NK-92 (cell line): ENCODE results near the gene PRPSAP2.
"Not testable (repeated sequence)": the region's sequence is repeated elsewhere in the genome, so short reads cannot be mapped to it uniquely, and the experiment has no call there.

Source experiments
- DNase-seq: peaks from one replicate; lab custom pipeline; 2025; ENCODE audit not compliant: unreplicated experiment; lab: John Stamatoyannopoulos, UW

PRPSAP2 gene

DNA sequence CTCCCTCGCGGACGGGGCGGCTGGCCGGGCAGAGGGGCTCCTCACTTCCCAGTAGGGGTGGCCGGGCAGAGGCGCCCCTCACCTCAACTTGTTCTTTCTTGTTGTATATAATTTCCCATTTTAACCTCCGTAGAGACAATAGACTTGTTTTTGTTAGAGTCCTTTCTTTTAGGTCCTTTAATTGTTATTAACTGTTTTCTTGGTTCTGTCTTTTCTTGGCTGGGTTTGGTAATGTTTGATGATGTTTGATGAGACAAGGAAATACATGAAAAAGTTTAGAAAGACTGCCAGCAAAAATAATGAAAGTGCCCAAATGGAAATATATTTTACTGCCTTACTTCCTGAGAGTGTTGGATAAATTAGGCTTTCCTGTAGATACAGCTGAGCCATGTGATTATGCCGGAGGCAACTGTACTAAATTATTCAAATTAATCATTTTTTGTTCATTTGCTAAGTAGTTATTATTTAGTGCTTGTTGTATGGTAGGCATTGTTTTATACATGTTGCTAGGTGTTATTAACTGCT is 30.9 kb downstream of the PRPSAP2 start:
- DNase-seq = no peak

DNA sequence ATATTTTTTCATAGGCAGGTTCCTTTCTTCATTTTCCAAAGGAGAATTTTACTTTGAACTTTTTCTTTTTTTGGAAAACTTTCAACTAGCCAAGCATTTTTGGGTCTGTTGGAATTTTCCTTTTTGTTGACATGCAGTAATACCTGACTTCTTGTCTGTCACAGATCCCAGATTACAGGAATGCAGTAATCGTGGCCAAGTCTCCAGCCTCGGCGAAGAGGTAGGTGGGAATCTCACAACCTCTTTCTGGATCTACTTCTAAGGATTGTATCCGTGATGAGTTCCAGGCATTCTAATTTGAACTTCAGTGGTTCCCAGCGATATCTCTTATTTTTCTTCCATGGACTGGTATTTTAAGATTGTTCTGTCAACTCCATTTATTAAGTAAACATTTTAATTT is 31.7 kb downstream of the PRPSAP2 start:
- DNase-seq = no peak

DNA sequence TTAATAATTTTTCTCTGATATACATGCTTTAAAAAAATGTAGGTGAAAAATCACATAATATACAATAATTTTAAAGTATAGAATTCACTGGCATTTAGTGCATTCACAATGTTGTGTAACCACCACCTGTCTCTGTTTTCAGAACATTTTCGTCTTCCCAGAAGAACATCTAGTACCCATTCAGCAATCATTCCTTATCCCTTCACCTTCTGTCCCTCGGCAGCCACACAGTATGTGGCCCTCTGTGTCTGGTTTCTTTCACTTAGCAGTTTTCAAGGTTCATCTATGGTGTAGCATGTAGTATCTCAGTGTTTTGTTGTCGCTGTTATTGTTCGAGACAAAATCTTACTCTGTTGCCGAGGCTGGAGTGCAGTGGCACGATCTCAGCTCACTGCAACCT is 33.6 kb downstream of the PRPSAP2 start:
- DNase-seq = no peak

DNA sequence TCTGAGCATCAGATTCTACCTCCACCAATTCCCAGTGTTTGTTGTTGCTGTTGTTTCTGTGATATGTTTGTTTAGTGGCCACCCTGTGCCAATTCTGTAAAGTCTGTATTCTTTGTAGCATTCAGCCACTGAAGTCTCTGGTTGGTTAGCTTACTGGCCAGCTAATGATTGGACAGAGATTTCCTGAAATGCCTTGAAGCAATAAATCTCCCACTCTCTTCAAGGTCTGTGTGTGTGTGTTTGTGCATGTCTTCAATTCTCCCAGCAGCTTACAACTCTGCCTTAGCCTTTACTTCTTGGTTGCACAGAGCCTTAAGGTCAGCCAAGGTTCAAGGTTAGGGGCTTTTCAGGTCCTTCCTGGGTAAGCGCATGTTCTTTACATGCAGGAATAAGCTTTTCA is 38.2 kb downstream of the PRPSAP2 start:
- no peak for DNase-seq

DNA sequence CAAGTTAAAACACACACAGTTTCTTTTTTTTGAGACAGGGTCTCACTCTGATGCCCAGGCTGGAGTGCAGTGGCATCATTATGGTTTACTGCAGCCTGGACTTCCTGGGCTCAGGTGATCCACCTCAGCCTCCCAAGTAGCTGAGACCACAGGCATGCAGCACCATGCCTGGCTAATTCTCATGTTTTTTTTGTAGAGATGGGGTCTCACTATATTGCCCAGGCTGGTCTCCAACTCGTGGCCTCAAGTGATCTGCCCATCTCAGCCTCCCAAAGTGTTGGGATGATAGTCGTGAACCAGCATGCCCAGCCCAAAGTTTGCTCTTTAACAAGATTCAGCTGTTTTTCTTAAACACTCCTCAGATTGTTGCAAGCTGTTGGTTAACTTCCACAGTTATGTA is 39.0 kb downstream of the PRPSAP2 start:
- DNase-seq = no peak

DNA sequence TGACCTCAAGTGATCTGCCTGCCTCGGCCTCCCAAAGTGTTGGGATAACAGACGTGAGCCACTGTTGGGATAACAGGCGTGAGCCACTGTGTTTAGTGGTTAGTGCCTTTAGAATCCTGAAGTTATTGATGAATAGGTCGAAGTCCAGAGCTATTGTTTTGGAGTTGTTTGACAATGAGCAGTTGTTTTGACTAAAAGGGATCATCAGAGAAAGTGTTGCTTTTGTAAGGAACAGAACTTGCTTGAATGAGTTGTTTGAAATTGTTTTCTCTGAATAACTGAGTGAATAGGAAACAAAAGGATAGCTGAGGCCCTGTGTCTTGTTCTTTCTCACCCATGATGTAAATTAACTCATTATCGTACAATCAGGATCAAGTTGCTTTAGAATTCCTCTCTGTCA is 46.6 kb downstream of the PRPSAP2 start:
- DNase-seq = no peak

DNA sequence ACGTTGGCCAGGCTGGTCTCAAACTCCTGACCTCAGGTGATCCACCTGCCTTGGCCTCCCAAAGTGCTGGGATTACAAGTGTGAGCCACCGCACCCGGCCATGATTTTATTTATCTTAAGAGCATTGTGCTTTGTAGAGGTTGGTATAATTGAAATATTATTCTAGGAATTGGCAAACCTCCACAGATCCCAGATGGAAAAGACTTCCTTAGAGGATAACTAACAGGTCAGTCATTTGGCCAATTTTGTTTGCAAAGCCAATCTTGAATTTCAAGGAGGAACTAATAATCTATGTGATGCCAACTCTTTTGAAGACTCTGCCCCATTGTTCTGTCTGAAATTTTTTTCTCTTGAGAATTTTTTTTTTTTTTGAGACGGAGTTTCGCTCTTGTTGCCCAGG is 47.3 kb downstream of the PRPSAP2 start:
- no peak for DNase-seq

DNA sequence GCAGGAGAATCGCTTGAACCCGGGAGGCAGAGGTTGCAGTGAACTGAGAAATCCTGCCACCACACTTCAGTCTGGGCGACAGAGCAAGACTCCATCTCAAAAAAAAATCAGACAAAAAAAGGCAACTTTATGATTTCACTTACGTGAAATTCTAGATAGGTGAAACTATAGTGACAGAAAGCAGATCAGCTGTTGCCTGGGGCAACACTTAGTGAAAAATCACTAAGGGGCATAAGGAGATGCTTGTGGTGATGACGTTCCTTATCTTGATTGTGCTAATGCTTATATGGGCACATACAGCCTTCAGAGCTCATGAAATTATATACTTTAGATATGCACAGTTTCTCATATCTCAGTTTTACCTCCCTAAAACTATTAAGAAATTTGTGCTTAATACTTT is 52.4 kb downstream of the PRPSAP2 start:
- no peak for DNase-seq

DNA sequence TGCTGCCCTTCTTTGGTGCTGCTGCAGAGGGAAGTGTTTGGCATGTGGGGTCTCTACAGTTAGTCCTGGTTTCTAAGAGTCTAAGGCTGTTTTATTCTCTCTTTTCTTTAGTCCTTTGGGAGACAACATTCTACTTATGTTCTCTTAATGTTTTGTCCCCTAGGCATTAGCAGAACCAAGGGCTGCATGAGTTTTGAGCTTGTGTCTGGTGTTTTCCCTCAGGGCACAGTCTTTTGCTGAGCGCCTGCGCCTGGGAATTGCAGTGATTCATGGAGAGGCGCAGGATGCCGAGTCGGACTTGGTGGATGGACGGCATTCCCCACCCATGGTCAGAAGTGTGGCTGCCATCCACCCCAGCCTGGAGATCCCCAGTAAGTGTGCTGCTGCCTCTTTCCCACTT is 53.0 kb downstream of the PRPSAP2 start:
- DNase-seq = no peak

DNA sequence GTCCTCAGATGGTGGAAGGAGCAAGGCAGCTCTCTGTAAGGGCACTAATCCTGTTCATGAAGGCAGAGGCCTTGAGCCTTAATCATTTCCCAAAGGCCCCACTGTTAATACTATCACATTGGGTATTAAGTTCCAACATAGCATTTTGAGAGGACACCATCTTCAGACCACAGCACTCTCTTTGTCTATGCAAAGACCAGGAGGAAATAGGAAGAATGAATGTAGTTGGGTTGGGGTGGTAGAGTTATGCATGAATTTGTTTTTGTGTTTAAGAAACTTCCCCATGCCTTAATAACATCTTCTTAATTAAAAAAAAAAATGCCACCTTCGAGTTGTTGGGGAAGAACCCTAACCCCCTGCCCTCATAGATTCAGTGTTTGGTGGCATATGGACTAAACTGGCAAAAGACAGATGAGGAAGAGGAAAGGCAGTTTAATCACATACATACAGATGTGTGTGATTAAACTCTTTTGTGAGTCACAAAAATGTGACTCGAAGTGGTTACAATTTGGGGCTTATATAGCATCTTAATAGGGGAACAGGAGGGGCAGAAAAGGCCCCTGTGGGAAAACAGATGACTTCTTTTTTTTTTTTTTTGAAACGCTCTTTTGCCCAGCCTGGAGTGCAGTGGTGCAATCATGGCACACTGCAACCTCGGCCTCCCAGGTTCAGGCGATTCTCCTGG is 59.0 kb downstream of the PRPSAP2 start:
- DNase-seq = no peak

DNA sequence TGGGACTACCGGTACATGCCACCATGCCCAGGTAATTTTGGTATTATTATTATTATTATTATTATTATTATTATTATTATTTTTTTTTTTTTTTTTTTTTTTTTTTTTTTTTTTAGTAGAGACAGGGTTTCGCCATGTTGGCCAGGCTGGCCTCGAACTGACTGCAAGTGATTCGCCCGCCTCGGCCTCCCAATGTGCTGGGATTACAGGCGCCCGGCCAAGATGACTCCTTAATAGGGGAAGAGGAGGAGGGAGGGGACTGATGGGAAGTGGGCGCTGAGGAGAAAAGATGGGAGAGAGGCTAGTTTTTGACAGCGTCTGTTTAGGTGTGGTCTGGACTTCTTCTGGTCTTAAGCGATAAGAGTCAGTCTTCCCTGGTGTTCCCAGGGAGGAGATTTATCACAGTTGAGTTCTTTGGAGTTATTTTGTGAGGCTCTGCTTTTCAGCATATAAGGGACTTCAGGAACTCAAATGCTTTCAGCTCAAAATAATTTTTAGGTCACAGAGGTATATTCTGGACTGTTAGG is 59.6 kb downstream of the PRPSAP2 start:
- no peak for DNase-seq

DNA sequence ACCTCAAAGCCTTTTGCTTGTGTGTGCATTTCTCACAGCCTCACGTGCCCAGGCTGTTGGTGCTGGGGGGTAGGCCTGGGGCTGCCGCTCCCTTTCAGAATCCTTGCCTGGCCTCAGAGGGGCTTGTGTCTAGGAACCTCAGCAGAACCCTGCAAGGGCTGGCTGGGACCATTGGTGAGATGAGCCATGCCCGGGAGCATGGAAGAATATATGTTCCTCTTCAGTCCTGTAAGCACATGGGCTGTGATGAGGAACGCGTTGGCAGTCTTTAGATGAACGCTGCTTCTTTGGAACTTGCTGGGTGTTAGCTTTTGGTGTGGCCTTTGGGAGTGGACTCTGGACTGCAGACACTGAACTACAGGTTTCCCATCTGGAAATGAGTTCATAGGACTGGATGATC is 62.0 kb downstream of the PRPSAP2 start:
- DNase-seq = no peak

DNA sequence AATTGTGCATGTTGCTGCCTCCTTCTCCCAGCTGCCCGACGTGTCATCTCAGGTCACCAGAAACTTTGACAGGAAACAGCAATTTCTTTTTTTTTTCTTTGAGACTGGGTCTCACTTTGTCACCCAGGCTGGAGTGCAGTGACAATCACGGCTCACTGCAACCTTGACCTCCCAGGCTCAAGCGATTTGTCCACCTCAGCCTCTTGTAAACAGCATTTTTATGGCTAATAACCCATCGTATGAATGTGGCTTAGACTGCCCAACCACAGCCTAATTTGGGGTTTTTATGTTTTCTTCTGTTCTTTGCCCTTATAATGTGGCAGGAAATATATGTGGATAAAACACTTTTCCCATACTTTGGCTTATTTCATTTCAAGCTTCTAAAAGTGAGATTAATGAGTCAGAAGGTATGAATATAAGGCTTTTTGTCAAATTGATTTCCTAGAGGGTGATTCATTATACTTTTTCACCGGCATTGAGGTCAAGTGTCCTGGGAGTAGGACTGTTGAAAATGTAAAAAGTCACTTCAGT is 63.0 kb downstream of the PRPSAP2 start:
- DNase-seq = no peak

DNA sequence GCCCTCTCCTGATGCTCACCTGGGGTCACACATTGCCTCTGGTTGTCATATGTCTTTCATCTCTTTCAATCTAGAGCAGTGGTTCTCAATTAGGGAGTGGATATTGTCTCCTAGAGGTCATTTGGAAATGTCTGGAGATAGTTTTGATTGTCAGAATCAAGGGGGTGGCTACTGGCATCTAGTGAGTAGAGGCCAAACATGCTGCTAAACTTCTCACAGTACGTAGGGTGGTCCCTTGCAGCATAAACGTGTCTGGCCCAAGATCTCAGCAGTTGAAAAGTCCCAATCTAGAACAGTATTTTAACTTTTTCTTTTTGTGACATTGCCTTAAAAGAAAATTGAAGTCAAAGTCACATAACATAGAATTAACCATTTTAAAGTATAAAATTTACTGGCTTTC is 63.6 kb downstream of the PRPSAP2 start:
- DNase-seq = no peak

DNA sequence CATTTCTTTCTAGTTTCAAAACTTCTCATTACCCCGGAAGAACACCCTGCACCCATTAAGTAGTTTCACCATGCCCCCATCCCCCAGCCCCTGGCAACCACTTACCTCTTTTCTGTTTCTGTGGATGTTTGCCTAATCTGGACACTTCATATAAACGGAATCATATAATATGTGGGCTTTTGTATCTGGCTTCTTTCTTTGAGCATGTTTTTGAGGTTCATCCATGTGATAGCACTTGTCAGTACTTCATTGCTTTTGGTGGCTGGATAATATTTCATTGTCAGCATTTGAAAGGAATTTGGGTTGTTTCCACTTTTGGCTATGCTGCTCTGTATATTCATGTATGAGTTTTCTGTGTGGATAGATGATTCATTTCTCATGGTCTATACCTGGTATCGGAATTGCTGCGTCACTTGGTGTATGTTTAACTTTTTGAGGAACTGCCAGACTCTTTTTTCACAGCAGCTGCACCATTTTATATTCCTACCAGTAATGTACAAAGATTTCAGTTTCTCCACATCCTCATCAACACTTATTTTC is 64.1 kb downstream of the PRPSAP2 start:
- DNase-seq = no peak

DNA sequence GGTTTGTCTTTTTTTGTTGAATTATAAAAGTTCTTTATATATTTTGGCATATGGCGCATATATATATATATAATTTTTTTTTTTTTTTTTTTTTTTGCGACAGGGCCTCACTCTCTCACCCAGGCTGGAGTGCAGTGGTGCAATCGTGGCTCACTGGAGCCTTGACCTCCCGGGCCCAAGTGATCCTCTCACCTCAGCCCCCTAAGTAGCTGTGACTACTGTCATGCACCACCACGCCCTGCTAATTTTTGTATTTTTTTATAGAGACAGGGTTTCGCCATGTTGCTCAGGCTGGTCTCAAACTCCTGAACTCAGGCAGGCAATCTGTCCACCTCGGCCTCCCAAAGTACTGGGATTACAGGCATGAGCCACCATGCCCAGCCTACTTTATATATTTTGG is 64.7 kb downstream of the PRPSAP2 start:
- not testable (repeated sequence) for DNase-seq

DNA sequence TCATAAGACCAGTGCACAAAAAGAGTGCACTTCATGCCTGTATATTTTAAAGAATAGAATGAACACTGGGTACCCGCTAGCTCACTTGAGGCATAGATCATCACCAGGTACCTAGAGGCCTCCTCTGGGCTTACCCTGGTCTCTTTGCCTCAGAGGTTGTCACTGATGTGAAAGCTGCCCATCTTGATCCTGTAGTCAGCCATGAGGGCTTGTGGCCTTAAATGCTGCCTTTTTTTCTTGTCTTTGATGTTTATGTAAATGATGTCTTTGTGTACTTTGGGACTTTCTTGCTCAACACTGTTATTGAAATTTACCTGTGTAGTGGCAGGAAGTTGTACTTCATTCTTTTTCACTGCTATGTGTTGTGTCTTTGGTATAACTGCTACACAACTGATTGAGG is 67.3 kb downstream of the PRPSAP2 start:
- no peak for DNase-seq

DNA sequence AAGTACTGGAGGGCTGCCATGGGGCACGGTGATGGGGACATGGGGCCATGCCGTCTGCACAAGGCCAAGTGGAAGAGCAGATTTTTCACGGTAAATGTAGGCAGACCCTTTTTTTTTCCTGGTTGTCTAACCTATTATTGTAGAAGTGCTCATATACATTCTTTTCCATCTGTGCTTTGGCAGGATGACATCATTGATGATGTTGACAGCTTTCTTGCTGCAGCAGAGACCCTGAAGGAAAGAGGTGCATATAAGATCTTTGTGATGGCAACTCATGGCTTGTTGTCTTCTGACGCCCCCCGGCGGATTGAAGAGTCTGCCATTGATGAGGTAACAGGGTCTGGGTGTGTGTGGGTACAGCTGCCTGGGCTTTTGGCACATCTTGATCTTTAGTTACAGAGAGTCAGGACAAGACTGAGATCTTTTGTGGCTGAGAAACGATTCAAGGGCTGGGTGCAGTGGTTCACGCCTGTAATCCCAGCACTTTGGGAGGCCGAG is 70.7 kb downstream of the PRPSAP2 start:
- DNase-seq = no peak

DNA sequence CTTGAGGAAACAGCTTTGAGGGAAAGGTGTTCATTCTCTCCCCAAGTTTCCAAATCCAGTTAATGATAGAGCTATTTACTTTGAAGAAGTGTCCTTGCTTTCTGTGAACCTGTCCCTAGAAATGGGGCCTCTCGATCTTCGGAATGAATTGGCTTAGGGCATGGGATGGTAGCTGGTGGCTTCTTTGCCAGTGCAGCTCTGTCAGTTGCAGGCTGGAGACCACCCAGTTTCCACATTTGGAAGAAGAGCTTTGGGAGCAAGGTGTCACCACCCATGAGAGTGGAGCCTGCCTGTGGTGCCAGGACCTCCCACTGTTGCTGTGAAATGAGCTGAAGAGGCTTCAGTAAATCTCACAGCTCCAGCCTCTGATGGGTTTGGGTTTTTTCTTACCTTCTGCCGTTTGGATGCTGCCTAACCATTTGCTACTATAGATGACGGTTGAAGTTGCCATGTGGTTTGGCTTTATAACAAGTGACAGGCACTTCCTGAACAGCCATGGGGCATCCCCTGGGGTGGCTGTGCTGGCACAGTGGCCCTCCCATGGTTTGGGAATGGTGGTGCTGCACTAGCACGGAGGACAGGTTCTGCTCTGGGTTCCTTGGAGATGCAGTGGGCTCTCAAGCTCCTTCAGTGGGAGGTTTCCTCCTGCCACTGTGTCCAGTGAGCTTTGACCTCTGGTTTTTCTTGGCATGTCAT is 74.6 kb downstream of the PRPSAP2 start:
- DNase-seq = no peak

DNA sequence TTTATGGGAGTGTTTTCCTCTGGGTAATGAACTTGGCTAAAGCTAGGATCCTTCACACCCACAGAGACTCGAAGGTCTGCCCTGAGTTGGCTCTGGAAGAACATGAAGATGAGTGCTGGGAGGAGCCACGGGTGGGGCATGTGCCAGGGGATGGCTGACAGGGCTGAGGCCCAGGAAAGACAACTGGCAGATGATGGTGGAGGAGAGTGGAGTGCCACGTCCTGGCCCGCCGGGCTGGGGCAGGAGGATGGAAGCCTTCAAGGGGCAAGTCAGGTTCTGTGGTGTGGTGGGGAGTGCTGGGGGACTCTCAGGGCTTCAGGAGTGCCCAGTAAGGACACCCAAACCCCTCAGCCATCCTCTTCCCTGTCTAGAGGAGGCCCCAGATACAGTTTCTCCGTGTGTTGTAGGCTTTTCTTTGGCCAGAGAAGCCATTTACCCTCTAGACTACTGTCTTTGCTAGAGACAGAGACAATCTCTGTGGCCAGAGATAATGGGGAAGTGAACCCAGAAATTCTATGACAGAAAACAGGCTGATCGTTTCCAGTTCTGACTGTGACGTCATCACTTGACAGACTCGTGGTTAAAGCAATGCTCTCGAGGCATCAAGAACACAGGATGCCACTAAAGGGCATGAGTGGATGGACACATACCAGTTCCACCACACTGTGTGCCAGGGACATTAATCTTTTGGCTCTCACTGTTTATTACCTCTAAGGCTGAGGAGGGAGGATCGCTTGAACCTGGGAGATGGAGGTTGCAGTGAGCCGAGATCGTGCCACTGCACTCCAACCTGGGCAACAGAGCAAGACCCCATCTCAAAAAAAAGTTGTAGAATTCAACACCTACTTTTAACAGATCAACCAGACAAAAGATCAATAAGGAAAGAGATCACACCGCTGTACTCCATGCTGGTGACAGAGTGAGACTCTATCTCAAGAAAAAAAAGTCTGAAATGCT is 75.4 kb downstream of the PRPSAP2 start:
- no peak for DNase-seq
